ENCODE results near the gene RPL5.

Gene RPL5

DNA sequence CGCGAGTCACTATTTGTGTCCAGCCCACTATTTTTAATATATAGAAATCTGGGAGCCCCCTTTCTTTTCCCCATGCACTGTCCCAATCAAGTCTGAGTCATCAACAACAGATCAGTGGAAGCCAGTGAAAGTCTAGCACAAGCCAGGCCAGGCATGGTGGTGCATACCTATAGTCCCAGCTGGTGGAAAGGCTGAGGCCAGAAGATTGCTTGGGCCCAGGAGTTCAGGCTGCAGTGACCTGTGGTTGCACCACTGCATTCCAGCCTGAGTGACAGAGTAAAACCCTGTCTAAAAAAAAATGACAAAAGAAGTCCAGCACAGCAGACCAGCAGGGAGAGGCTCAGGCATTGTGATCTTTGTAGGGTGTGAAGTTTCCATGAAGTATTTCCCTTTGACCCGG lies 9.0 kb upstream of the RPL5 start:
- Histone ChIP-seq H3K79me2 (ENCODE audit: insufficient read depth, low read length) (no peaks in the 10 kb centered on the region), H3K36me3 (ENCODE audit: low read length) (no peaks in the 10 kb centered on the region), H3K27ac (ENCODE audit: low read depth, low read length) (no peak overlapping the region), H2AFZ (ENCODE audit: low read depth, low read length, severe bottlenecking) (no peak overlapping the region), H3F3A (ENCODE audit: insufficient read depth) (no peaks in the 10 kb centered on the region), H3K4me3 (ENCODE audit: insufficient read depth, low read length, poor library complexity, severe bottlenecking) (no peak overlapping the region), H3K9me2 (replicated peaks; ENCODE audit: insufficient read depth, low read length) (no peaks in the 10 kb centered on the region), H3K9ac (ENCODE audit: low read length) (no peak overlapping the region), H3K27me3 (ENCODE audit: low read length) (no peaks in the 10 kb centered on the region), H3K4me2 (ENCODE audit: low read depth, low read length, poor library complexity, severe bottlenecking) (no peak overlapping the region), H3K9me3 (ENCODE audit: insufficient read depth, low read length) (no peaks in the 10 kb centered on the region), H4K20me1 (ENCODE audit: low read depth, low read length) (no peaks in the 10 kb centered on the region)
- no peak for TF ChIP-seq EZH2phosphoT487 (conservative IDR thresholded peaks at IDR 0.05; ENCODE audit: low read length)
- TF ChIP-seq, protein P1, sequence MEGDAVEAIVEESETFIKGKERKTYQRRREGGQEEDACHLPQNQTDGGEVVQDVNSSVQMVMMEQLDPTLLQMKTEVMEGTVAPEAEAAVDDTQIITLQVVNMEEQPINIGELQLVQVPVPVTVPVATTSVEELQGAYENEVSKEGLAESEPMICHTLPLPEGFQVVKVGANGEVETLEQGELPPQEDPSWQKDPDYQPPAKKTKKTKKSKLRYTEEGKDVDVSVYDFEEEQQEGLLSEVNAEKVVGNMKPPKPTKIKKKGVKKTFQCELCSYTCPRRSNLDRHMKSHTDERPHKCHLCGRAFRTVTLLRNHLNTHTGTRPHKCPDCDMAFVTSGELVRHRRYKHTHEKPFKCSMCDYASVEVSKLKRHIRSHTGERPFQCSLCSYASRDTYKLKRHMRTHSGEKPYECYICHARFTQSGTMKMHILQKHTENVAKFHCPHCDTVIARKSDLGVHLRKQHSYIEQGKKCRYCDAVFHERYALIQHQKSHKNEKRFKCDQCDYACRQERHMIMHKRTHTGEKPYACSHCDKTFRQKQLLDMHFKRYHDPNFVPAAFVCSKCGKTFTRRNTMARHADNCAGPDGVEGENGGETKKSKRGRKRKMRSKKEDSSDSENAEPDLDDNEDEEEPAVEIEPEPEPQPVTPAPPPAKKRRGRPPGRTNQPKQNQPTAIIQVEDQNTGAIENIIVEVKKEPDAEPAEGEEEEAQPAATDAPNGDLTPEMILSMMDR (IDR thresholded peaks at IDR 0.05; ENCODE audit: insufficient read depth, low read length, poor library complexity, severe bottlenecking): no peak

DNA sequence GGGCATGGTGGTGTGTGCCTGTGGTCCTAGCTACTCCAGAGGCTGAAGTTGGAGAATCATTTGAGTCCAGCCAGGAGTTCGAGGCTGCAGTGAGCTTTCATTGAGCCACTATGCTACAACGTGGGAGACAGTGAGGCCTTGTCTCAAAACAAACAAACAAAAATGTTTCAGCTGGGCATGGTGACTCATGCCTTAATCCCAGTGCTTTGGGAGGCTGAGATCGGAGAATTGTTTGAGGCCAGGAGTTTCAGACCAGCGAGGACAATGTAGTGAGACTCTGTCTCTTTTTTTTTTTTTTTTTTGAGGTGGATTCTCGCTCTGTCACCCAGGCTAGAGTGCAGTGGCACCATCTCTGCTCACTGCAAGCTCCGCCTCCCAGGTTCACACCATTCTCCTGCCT lies 5.0 kb upstream of the RPL5 start:
- Histone ChIP-seq H4K20me1 (ENCODE audit: low read depth, low read length) (no peaks in the 10 kb centered on the region), H3K4me3 (ENCODE audit: insufficient read depth, low read length, poor library complexity, severe bottlenecking) (no peak overlapping the region), H2AFZ (ENCODE audit: low read depth, low read length, severe bottlenecking) (no peak overlapping the region), H3K9me2 (replicated peaks; ENCODE audit: insufficient read depth, low read length) (no peaks in the 10 kb centered on the region), H3K4me2 (ENCODE audit: low read depth, low read length, poor library complexity, severe bottlenecking) (no peak overlapping the region), H3K36me3 (ENCODE audit: low read length) (no peaks in the 10 kb centered on the region), H3F3A (ENCODE audit: insufficient read depth) (no peaks in the 10 kb centered on the region), H3K27me3 (ENCODE audit: low read length) (no peaks in the 10 kb centered on the region), H3K27ac (ENCODE audit: low read depth, low read length) (no peak overlapping the region), H3K9me3 (ENCODE audit: insufficient read depth, low read length) (no peaks in the 10 kb centered on the region), H3K79me2 (ENCODE audit: insufficient read depth, low read length) (no peaks in the 10 kb centered on the region), H3K9ac (ENCODE audit: low read length) (no peak overlapping the region)
- TF ChIP-seq EZH2phosphoT487 (conservative IDR thresholded peaks at IDR 0.05; ENCODE audit: low read length): no peak

DNA sequence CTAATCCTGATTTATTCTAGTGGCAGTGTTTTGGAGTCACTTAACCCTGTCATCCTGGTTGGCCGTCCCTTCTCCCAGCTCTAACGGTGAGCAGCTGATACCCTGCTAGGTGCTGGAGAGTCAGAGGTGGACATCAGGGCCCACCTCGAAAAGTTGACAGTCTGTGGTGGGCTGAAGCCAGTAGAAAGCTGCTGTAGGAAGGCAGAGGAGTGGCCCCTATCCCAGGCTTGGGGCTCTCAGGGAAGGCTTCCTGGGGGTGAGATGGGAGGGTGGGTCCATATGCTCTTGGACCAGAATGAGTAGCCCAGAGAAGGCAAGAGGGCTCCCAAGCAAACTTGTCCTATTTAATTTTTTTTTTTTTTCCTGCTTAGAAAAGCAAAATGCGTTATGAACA lies 475 bp upstream of the RPL5 start:
- H4K20me1 ChIP-seq (ENCODE audit: low read depth, low read length): peaks cover 31% of the 10 kb centered on the region
- peaks cover 29% of the 10 kb centered on the region for H3K36me3 ChIP-seq (ENCODE audit: low read length)
- H3K4me3 ChIP-seq (ENCODE audit: insufficient read depth, low read length, poor library complexity, severe bottlenecking): no peak overlapping the region
- H3K9me2 ChIP-seq (replicated peaks; ENCODE audit: insufficient read depth, low read length): no peaks in the 10 kb centered on the region
- H3K9me3 ChIP-seq (ENCODE audit: insufficient read depth, low read length): no peaks in the 10 kb centered on the region
- no peaks in the 10 kb centered on the region for H3K27me3 ChIP-seq (ENCODE audit: low read length)
- peaks cover 21% of the 10 kb centered on the region for H3F3A ChIP-seq (ENCODE audit: insufficient read depth)
- TF ChIP-seq EZH2phosphoT487 (conservative IDR thresholded peaks at IDR 0.05; ENCODE audit: low read length): no peak
- TF ChIP-seq, protein P1 (IDR thresholded peaks at IDR 0.05; ENCODE audit: insufficient read depth, low read length, poor library complexity, severe bottlenecking): no peak
- H3K9ac ChIP-seq (ENCODE audit: low read length): peak overlapping the region; percentile 32
- peak overlapping the region; percentile 50 for H3K4me2 ChIP-seq (ENCODE audit: low read depth, low read length, poor library complexity, severe bottlenecking)
- H3K27ac ChIP-seq (ENCODE audit: low read depth, low read length): no peak overlapping the region
- H3K79me2 ChIP-seq (ENCODE audit: insufficient read depth, low read length): peaks cover 45% of the 10 kb centered on the region
- H2AFZ ChIP-seq (ENCODE audit: low read depth, low read length, severe bottlenecking): peak overlapping the region; percentile 85

DNA sequence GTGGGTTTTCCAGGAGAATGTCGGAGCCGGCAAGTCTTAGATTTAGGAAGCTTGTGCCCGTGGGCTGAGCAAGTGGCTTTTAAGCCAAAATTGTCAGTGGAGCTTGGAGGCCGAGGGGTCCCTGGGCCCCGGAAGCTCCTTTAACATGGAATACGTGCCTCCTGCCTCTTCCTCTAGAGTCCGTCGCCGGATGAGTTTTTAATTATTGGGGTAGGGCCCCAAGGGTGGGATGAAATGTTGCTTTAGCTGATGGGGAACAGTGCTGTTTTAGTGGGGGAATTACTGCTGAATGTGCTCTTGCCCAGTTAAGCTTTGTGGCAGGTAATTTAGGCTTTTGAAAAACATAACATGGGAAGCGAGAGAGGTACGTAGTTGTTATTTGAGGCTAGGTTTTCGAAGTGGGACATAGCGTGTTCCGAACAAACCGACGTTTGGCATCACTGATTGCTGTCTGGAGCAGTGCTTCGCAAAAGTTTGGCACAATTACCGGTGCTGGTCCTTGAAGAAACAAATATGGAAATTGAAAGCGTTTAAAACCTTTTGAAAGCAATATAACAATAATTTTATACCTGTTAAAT lies 786 bp downstream of the RPL5 start:
- Histone ChIP-seq H3K27ac (ENCODE audit: low read depth, low read length) (peak overlapping the region; percentile 74), H3K4me3 (ENCODE audit: insufficient read depth, low read length, poor library complexity, severe bottlenecking) (peak overlapping the region; percentile 79), H3K79me2 (ENCODE audit: insufficient read depth, low read length) (peaks cover 58% of the 10 kb centered on the region), H4K20me1 (ENCODE audit: low read depth, low read length) (peaks cover 44% of the 10 kb centered on the region), H3K9ac (ENCODE audit: low read length) (peak overlapping the region; percentile 91), H3K4me2 (ENCODE audit: low read depth, low read length, poor library complexity, severe bottlenecking) (peak overlapping the region; percentile 84), H3K27me3 (ENCODE audit: low read length) (no peaks in the 10 kb centered on the region), H3K36me3 (ENCODE audit: low read length) (peaks cover 42% of the 10 kb centered on the region), H2AFZ (ENCODE audit: low read depth, low read length, severe bottlenecking) (no peak overlapping the region), H3F3A (ENCODE audit: insufficient read depth) (peaks cover 32% of the 10 kb centered on the region), H3K9me3 (ENCODE audit: insufficient read depth, low read length) (no peaks in the 10 kb centered on the region), H3K9me2 (replicated peaks; ENCODE audit: insufficient read depth, low read length) (no peaks in the 10 kb centered on the region)
- TF ChIP-seq EZH2phosphoT487 (conservative IDR thresholded peaks at IDR 0.05; ENCODE audit: low read length): no peak
- TF ChIP-seq, protein P1 (IDR thresholded peaks at IDR 0.05; ENCODE audit: insufficient read depth, low read length, poor library complexity, severe bottlenecking): no peak

Measured in SU-DHL-6 (cell line).